ENCODE data around the gene PRR14.
A peak's percentile ranks its signal among the peaks of the same experiment; 100 is the strongest.

Gene PRR14

DNA sequence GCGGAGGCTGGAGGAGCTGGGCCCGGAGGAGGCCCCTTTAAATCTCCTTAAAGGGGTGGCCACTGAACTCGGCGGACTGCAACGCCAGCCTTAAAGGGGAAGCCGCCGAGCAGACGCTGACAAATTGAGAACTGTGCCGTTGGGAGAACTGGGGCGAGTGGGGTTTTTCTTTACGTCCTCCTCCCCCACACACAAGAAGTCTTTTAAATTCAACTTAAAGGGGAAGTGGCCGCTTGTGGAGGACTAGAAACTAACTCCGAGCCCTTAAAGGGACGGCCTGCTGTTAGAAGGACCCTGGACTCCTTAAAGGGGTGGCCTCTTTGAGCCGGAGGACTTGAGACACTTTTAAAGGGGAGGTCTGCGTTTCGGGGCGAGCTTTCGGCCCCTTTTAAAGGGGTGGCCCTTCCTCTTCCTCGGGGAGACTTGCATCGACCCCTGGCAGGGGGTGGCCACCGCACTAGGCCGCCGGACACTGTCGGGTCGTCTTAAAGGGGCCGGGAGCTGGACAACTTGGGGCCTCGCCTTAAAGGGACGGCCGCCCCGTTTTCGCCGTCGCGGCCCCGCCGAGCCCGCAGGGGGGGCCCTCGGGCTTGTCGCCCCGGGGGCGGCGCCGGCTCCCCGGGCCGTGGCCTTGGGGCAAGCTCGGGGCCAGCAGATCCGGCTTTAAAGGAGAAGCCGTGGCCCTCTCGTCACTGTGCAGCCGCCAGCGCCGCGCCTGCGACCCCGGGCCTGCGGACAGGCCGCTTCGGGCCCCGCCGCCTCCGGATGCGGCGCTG lies 8.2 kb downstream of the PRR14 start:
- DNase-seq (ENCODE audit: low read depth in 4 of 4, low spot score in 1 of 4), result peak in 2 of 4 experiments; percentile 80 to 91

DNA sequence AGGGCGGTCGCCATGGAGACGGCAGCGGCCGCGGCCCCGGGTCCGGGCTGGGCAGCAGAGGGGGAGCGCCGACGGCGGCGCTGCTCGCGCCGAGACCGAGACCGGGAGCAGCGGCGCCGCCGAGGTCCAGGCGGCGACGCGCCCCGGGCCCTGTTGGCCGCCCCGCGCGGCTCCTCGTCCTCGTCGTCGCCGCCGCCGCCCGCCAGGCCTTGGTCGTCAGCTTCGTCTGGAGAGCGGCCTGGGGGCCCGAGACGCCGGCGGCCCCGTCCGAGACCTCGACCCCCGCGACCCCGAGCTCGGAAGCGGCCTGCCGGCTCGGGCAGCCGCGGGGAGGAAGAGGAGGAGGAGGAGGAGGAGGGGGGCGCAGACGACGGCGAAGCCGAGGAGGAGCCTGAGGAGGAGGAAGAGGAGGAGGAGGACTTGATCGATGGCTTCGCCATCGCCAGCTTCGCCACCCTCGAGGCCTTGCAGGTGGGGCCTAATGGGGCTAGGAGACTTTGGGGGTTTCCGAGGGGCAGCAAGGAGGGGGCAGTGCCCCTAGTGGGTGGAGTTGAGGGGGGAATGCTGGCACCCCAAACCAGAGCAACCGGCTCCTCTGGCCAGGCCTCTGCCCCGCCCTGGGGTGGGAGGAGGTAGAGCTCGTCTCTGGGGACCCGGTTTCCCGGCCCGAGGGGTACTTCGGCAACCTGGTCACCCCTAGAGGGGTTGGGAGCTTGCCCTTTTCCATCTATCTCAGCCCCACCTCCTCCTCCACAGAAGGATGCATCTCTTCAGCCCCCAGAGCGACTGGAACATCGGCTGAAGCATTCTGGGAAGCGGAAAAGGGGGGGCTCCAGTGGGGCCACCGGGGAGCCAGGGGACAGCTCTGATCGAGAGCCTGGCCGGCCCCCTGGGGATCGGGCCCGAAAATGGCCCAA lies 9.0 kb downstream of the PRR14 start:
- DNase-seq (ENCODE audit: low read depth in 4 of 4, low spot score in 1 of 4), result peak in 3 of 4 experiments; percentile 14 to 37 (median 37)

DNA sequence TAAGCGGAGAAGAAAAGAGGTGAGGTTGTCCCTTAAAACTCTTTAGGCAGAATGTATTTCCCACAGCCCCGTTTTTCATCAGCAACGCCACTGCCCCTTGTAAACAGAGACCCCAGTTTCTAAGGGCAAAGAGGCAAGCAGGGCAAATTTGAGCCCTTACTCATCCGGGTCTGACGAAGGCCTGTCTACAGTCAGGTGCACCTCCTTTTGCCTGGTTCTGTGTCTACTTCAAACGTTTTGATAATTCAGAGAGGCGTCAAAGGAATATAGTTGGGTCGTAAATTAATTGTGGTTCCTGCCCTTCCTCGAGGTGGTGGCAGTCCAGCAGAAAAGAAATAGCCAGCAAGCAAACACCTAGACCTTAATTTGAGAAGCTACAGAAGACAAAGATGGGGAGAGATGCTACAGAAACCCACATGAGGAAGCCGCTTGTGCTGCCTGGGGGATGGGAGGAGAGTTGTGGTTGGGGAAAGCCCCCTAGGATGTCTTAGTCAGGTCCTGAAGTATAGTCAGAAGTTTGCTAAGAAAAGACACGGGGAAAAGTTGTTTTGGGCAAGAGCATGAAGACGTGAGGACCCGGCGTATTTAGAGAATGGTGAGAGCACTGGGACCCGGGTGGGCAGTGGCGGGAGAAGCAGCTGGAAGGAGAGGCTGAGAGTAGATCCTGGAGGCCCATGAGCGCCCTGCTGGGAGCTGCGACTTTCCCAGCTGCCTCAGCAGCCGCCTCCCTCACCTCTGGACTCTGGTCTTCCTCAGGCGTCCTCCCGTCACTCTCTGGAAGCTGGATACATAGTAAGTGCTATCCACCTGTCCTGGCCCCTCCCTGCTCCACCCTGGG lies 9.9 kb downstream of the PRR14 start:
- DNase-seq (ENCODE audit: low read depth in 4 of 4, low spot score in 1 of 4), result peak; percentile 55 to 80 (median 64)

DNA sequence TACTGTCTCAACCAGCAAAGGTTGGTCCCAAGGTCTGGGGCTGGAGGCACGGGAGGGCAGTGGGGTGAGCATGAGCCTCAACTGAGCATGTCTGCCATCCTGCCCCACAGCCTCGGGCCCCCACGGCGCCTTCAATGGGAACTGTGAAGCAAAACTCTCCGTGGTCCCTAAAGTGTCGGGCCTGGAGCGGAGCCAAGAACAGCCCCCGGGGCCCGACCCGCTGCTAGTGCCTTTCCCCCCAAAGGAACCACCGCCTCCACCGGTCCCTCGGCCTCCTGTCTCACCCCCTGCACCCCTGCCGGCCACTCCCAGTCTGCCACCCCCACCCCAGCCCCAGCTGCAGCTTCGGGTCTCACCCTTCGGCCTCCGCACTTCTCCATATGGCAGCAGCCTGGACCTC lies 11.7 kb downstream of the PRR14 start:
- no peak for DNase-seq (ENCODE audit: low read depth in 4 of 4, low spot score in 1 of 4)

DNA sequence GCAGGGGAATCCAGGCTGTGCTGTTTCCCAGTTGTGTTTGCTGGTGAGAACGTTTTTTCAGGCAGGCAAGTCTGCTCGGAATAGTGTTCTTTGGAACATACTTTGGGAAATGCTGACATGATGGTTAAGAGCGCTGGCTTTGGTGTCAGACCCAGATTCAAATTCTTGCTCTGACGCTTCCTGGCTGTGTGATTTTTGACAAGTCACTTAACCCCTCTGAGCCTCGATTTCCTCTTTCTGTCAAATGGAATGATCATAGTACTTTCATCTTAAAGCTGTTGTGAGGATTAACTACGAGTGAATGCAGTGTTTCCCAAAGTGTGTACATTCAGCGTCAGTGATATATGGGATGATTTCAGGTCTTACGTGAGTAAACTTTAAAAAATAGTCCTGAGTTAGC lies 12.3 kb downstream of the PRR14 start:
- DNase-seq (ENCODE audit: low read depth in 4 of 4, low spot score in 1 of 4), result no peak

DNA sequence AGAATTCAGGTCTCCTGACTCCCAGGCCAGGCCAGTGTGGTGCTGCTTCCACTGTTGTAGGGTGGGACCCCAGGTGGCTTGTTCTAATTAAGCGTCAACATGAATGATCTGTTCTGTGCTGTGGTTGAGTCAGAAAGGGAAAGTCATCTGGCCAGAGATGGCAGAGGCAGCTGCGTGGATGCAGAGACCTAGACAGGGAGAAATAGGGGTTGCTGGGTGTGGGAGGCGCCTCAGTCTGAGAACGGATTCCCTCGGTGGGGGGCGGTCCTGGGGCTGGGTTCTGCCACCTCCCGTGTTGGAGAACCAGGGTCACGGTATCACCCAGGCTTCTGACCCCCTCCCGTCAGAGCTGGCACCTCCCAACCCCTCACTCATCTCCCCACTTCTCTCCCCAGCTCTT lies 13.1 kb downstream of the PRR14 start:
- DNase-seq (ENCODE audit: low read depth in 4 of 4, low spot score in 1 of 4), result no peak

DNA sequence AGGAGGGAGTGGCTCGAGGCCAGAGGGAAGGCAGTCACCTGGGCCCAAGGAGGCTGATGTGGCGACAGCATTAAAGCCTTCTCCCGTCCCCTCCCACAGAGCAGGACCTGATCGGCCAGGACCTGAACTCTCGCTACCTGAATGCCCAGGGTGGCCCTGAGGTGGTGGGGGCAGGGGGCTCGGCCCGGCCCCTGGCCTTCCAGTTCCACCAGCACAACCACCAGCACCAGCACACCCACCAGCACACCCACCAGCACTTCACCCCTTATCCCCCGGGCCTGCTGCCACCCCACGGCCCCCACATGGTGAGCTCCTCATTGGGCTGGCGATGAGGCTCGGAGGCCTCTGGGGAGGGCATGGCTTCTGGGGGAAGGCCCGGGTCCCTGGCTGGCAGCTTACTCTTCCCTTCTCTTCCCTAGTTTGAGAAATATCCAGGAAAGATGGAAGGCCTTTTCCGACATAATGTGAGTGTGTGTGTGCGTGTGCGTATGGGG lies 13.9 kb downstream of the PRR14 start:
- DNase-seq (ENCODE audit: low read depth in 4 of 4, low spot score in 1 of 4), result no peak

DNA sequence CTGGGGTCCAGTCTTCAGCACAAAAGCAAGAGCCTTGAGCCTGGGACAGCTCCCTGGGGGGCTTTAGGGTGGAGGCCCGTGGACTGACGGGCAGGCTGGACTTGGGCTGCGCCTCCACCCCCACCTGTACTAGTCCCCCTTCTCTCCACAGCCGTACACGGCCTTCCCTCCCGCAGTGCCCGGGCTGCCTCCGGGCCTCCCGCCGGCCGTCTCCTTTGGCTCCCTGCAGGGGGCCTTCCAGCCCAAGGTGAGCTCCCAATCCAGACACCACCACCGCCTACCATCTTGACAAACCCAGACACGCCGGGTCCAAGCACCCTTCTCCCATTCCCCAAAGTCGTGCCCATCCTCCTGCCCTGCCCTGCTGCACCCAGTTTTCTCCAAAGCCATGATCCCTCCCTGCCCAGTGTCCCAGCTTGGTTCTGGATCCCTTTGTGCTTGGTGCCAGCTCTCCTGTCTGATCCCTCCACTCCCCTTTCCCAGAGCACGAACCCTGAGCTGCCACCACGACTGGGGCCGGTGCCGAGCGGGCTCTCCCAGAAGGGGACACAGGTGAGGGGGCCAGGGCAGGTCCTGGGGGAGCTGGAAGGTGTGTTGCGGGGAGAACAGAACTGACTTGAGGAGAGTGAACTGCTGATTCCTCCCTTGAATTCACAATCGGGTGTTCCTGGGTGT lies 14.5 kb downstream of the PRR14 start:
- DNase-seq (ENCODE audit: low read depth in 4 of 4, low spot score in 1 of 4), result no peak

DNA sequence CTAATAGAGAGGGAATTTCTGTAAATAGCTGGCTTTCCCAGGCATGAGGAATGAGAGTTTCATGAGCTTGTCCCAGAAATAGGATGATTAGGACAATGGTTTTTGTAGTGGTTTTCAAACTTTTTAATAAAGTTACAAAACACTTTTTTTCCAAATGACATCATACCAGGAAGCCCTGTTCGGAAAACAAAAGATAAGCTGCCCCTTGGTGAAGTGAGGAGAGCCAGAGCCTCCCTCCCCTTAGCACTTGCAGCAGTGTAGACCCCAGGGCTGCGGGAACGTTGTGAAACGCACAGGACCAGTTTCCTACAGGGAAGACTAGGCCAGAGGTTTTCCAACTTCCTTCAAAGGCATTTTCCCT lies 15.1 kb downstream of the PRR14 start:
- no peak for DNase-seq (ENCODE audit: low read depth in 4 of 4, low spot score in 1 of 4)

DNA sequence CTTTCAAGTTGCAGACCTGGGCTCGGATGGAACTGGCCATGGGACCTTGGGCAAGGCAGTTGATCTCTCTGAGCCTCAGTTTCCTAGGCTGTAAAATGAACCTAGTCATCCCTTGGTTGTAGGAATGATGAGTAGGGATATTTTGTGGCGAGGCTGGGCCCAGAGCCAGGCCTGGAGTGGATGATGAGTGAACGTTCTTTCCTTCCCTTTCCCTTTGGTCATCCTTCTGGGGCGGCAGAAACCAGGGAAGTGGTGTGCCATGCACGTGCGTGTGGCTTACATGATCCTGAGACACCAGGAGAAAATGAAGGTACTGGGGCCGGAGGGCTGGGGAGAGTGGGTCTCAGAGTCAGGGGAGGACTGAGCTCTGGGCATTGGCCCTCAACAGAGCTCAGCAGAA lies 15.9 kb downstream of the PRR14 start:
- DNase-seq (ENCODE audit: low read depth in 4 of 4, low spot score in 1 of 4), result no peak

DNA sequence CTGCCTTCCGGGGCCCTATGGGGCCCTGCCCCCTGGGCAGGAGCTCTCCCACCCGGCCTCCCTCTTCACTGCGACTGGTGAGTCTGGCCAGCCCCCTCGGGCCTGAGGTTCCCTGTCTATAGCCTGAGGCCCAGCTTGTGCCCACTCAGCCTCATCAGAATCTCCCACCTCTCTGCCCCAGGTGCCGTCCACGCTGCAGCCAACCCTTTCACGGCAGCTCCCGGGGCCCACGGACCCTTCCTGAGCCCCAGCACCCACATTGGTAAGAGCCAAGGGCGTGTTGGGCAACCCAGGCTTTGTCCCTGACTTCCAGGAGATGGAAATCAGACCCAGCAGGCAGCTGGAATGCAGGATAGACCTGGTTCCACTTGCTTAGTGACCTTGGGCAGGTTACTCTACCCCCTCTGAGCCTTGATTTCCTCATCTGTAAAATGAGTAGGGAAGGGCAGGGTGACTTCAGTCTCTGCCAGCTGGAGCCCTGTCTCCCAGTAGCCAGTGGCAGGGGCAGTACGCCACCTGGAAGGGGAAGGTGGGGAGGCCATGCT lies 16.7 kb downstream of the PRR14 start:
- no peak for DNase-seq (ENCODE audit: low read depth in 4 of 4, low spot score in 1 of 4)

DNA sequence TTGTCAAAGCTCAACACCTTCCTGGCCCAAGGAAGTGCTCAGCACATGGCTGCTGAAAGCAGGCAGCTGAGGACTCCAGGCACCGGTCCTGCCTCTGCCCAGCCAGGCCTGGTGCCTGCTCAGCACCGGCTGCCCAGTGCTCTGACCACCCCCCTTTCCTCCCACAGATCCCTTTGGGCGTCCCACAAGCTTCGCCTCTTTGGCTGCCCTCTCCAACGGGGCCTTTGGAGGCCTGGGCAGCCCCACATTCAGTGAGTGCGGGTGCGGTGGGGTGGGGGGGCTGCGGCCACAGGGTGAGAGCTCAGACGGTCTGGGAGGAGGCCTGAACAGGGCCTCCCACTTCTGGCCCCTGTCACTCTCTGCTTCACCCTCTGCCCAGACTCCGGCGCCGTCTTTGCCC lies 17.6 kb downstream of the PRR14 start:
- no peak for DNase-seq (ENCODE audit: low read depth in 4 of 4, low spot score in 1 of 4)

DNA sequence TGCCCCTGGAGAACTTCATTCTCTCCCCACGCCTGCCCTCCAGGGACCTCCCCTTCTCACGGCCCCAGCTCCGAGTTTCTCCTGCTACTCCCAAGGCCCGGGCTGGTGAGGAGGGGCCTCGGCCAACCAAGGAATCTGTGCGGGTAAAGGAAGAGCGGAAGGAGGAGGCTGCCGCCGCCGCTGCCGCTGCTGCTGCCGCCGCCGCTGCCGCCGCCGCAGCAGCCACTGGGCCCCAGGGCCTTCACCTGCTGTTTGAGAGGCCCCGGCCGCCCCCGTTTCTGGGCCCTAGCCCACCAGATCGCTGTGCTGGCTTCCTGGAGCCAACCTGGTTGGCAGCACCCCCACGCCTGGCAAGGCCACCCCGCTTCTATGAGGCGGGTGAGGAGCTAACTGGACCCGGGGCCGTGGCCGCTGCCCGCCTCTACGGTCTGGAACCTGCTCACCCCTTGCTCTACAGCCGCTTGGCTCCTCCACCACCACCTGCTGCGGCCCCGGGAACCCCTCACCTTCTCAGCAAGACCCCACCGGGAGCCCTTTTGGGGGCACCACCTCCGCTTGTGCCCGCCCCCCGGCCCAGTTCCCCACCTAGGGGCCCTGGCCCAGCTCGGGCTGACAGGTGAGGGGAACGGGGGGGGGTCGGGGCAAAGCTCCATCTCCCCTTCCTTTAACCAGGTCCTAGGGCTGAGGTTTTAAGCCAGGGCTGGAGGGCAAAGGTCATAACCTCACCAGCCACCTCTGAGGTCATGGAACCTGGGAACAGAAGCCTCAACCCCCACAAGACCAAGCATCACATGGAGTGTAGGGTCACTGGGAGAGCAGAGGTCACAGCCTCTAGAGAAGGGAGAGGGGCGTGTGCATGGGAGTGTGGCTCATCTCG lies 18.5 kb downstream of the PRR14 start:
- no peak for DNase-seq (ENCODE audit: low read depth in 4 of 4, low spot score in 1 of 4)

DNA sequence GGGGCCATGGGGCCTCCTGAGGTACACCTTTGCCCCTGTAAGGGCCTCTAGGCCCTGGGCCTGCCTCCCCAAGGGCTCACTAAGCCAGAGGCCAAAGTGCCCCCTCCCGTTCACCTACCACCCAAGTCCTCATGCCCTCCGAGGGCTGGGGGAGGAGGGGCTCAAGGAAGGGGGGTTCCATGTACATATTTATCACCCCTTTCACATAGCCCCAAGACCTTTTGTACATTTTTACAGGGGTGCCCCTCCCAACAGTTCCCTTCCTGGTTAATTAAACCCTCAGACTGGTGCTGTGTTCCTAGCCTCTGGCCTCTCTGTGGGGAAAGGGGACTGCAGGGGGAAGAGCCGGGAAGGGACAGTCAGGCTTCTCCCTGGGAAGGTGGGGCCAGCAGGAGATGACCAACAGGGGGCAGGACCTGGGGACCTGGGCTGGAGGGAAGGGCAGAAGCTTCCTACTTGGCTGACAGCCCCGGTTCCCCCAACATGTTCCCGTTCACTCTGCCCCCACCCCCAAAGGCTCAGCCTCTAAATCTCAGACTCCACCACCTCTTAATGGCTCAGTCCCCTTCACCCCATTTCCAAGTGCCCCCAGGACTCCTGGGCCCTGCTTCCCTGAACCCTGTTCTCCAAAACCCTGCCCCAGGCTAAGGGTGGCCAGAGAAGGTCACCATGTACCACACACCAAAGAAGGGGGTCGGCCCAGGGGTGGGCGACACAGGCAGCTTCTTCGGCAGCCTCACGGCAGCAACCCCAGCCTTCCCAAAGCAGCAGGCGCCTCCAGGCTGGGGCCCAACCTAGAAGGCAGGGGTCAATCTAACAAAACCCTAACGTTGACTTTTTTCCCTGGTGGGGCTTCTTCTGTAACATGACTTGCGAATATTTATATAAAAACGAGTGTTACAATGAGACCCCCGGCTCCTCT lies 19.4 kb downstream of the PRR14 start:
- DNase-seq (ENCODE audit: low read depth in 4 of 4, low spot score in 1 of 4), result no peak

DNA sequence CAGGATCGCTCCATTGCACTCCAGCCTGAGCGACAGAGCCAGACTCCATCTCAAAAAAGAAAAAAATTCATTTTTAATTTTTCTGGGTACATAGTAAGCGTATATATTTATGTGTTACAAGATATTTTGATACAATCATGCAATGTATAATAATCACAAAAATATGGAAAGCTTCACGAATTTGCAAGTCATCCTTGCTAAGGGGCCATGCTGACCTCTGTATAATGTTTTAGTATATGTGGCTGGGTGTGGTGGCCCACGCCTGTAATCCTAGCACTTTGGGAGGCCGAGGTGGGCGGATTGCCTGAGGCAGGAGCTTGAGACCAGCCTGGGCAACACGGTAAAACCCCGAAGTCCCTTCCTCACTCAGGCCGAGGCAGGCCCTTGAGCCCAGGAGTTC lies 24.4 kb downstream of the PRR14 start:
- no peak for DNase-seq (ENCODE audit: low read depth in 4 of 4, low spot score in 1 of 4)

DNA sequence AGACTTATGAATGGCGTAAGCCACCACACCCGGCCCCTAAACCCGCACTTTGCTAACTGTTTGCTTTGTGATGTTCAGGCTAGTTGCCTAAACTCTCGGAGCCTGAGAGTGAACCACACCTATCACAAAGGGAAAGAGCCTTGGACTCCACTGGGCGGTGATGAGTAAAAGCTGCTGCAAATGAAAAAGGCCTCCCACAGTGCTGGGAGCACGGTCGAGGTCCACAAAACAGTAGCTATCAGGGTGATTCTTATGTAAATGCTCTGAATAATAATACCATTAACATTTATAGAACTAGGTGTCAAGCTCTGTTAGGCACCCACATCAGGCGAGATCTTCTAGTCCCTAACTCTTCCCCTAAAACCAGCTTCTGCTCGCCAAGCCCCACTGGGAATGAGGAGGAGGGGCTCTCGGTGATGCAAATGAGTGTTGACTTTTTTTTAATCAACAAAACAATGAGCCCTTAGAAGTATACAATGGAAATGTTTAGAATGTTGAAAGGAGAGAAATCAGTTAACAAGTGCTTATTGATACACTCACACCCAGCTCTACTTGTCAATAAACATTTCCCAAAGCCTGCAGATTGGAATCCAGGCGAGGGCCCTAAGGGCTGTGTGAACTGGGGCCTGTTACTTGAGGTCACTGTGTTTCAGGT lies 27.3 kb downstream of the PRR14 start:
- DNase-seq (ENCODE audit: low read depth in 4 of 4, low spot score in 1 of 4), result no peak

DNA sequence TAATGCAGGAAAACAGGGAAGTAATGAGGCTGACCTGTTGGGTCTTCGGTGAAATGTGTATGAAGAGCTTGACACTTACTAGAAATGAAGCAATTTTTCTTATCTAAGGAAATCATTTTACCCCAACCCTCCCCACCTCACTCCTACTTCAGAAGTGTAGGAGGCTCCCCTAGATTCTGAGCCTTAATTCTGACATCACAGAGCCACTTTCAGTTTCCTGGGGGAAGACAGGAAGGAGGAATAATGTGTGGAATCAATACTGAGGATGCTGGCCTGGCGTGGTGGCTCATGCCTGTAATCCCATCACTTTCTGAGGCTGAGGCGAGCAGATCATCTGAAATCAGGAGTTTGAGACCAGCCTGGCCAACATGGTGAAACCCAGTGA lies 27.8 kb downstream of the PRR14 start:
- DNase-seq (ENCODE audit: low read depth in 4 of 4, low spot score in 1 of 4), result no peak

DNA sequence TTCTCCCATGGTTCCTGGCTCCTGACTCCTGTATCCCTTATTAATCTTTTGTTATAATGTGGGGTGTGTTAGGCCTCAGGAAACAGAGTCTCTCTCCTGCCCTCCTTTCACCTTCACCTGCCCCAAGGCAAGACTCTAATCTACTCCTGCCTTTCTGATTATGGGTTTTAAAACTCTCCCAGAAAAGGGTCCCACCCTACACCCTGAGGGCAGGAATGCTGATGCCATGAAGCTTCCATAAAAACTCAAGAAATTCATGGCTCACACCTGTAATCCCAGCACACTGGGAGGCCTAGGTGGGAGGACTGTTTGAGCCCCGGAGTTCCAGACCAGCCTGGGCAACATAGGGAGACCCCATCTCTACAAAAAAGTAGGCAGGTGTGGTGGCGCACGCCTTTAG lies 29.6 kb downstream of the PRR14 start:
- DNase-seq (ENCODE audit: low read depth in 4 of 4, low spot score in 1 of 4), result no peak

Data from stimulated activated CD4-positive, alpha-beta T cell treated with anti-CD3 and anti-CD28 coated beads, Interleukin-1b, Interleukin-23, amount 100 ng/mL, for 24 hours (primary cell).